GM23338 (cell line): Measurements from ENCODE around the gene ERBB4. TPM values are rescaled to one million over a fixed set of nuclear protein-coding genes. Genes with fewer than 3 reads are reported as not detected.

Experiments used
- ATAC-seq: fragments of 200-7000 bp; cut with Tn5 transposase; 3 replicates; pipeline ENCODE4 v1.9.1; 2020
- DNase-seq: peaks from one replicate; pipeline ENCODE4 v3.0.0-alpha.2; 2015; ENCODE audit warnings: low spot score
- H2AFZ ChIP-seq: fragments of 200-600 bp; sonication (generic); 2 replicates; pipeline ENCODE4 v1.8.0; 2016; ENCODE audit warnings: antibody characterized with exemption, mild to moderate bottlenecking, moderate library complexity
- H3F3A ChIP-seq: fragments of 200-600 bp; sonication (generic); replicated peaks from 2 replicates; pipeline ENCODE4 v1.8.0; 2017; ENCODE audit warnings: antibody characterized with exemption, mixed run types, low read depth
- H3K27ac ChIP-seq: fragments of 200-600 bp; sonication (generic); 2 replicates; pipeline ENCODE4 v1.6.1; 2016; ENCODE audit warnings: low read depth
- H3K27me3 ChIP-seq: fragments of 200-600 bp; sonication (generic); 2 replicates; pipeline ENCODE4 v1.8.0; 2016; ENCODE audit warnings: mild to moderate bottlenecking, mixed run types, moderate library complexity; ENCODE audit not compliant: insufficient read depth
- H3K36me3 ChIP-seq: fragments of 200-600 bp; sonication (generic); 2 replicates; pipeline ENCODE4 v1.8.0; 2016; ENCODE audit warnings: mild to moderate bottlenecking; ENCODE audit not compliant: insufficient read depth
- H3K4me1 ChIP-seq: fragments of 200-600 bp; sonication (generic); 2 replicates; pipeline ENCODE4 v1.8.0; 2016; ENCODE audit warnings: mild to moderate bottlenecking, moderate library complexity; ENCODE audit not compliant: insufficient read depth
- H3K4me2 ChIP-seq: fragments of 200-600 bp; sonication (generic); 2 replicates; pipeline ENCODE4 v1.7.1; 2017; ENCODE audit warnings: mixed run types
- H3K4me3 ChIP-seq: fragments of 200-600 bp; sonication (generic); 2 replicates; pipeline ENCODE4 v1.6.1; 2016; ENCODE audit warnings: mixed run types
- H3K79me2 ChIP-seq: fragments of 200-600 bp; sonication (generic); replicated peaks from 2 replicates; pipeline ENCODE4 v1.8.0; 2017; ENCODE audit warnings: mild to moderate bottlenecking; ENCODE audit not compliant: insufficient read depth
- H3K9me2 ChIP-seq: fragments of 200-600 bp; sonication (generic); 2 replicates; pipeline ENCODE4 v1.8.0; 2017; ENCODE audit not compliant: insufficient read depth
- H4K20me1 ChIP-seq: fragments of 200-600 bp; sonication (generic); replicated peaks from 2 replicates; pipeline ENCODE4 v1.8.0; 2017; ENCODE audit warnings: mild to moderate bottlenecking; ENCODE audit not compliant: insufficient read depth
- H3K27ac Mint-ChIP-seq: 2 replicates; pipeline ENCODE4 v1.8.0; 2020; ENCODE audit warnings: inconsistent platforms, mild to moderate bottlenecking, moderate library complexity, mixed read lengths
- H3K27me3 Mint-ChIP-seq: 3 replicates; pipeline ENCODE4 v1.8.0; 2022; ENCODE audit warnings: low read depth, mild to moderate bottlenecking, moderate library complexity, mixed read lengths, inconsistent platforms; ENCODE audit not compliant: insufficient read depth, poor library complexity
- H3K36me3 Mint-ChIP-seq: 3 replicates; pipeline ENCODE4 v1.8.0; 2021; ENCODE audit warnings: low read depth, mild to moderate bottlenecking, inconsistent platforms, moderate library complexity, mixed read lengths
- H3K4me1 Mint-ChIP-seq: 3 replicates; pipeline ENCODE4 v1.8.0; 2020; ENCODE audit warnings: mild to moderate bottlenecking, inconsistent platforms, mixed read lengths
- H3K4me3 Mint-ChIP-seq: 3 replicates; pipeline ENCODE4 v1.8.0; 2021; ENCODE audit warnings: moderate library complexity, mild to moderate bottlenecking, inconsistent platforms, mixed read lengths
- H3K9me3 Mint-ChIP-seq: 3 replicates; pipeline ENCODE4 v1.8.0; 2020; ENCODE audit warnings: moderate library complexity, mild to moderate bottlenecking, inconsistent platforms, mixed read lengths
- EZH2phosphoT487 ChIP-seq: fragments of 200-600 bp; sonication (generic); IDR thresholded peaks from one replicate; pipeline ENCODE4 v1.8.1; 2018; ENCODE audit warnings: antibody characterized with exemption; ENCODE audit not compliant: unreplicated experiment
- JUNB ChIP-seq: IDR thresholded peaks from one replicate; pipeline ENCODE4 v1.6.1; 2016; ENCODE audit warnings: antibody characterized with exemption; ENCODE audit not compliant: unreplicated experiment
- NANOG ChIP-seq: IDR thresholded peaks from 2 replicates; pipeline ENCODE4 v1.6.1; 2016; ENCODE audit warnings: antibody characterized with exemption, borderline replicate concordance
- POLR2AphosphoS5 ChIP-seq: IDR thresholded peaks from 2 replicates; pipeline ENCODE4 v1.6.1; 2016; ENCODE audit warnings: antibody characterized with exemption, low read depth
- STAT1 ChIP-seq: IDR thresholded peaks from one replicate; pipeline ENCODE4 v1.6.1; 2016; ENCODE audit warnings: antibody characterized with exemption; ENCODE audit not compliant: unreplicated experiment
- ZNF462 ChIP-seq: fragments of 250-450 bp; sonication (Bioruptor Pico); IDR thresholded peaks from 2 replicates; pipeline ENCODE4 v1.5.0; 2020; ENCODE audit warnings: mild to moderate bottlenecking, moderate library complexity
- polyA plus RNA-seq: library from polyadenylated mRNA; unstranded; fragments of >200 nt; fragmentation: Nextera tagmentation; extraction: Ambion mirVana; gene quantifications from 2 replicates; pipeline ENCODE4 v1.2.1, GENCODE V29; 2016
- total RNA-seq: library from RNA; depleted of rRNA; stranded (reverse); fragments of >200 nt; shearing (Covaris generic); gene quantifications from 2 replicates; pipeline ENCODE4 v1.2.3, GENCODE V29; 2014
- TF ChIP-seq, protein P1 (sequence below), 2 experiments: fragments of 200-600 bp in 1 of 2; sonication (generic) in 1 of 2; conservative IDR thresholded peaks; 2 replicates each; pipeline versions ENCODE4 v1.5.1 to v1.6.1; 2016 to 2017; ENCODE audit warnings: antibody characterized with exemption in 2 of 2, low read depth in 2 of 2, mild to moderate bottlenecking in 2 of 2, moderate library complexity in 1 of 2
- TF ChIP-seq, protein P2 (sequence below): IDR thresholded peaks from one replicate; pipeline ENCODE4 v1.6.1; 2018; ENCODE audit warnings: antibody characterized with exemption; ENCODE audit not compliant: unreplicated experiment

The ERBB4 gene
- total and polyA plus RNA-seq, 2 experiments from 2014 or later: 0.73 to 1.1 TPM

DNA sequence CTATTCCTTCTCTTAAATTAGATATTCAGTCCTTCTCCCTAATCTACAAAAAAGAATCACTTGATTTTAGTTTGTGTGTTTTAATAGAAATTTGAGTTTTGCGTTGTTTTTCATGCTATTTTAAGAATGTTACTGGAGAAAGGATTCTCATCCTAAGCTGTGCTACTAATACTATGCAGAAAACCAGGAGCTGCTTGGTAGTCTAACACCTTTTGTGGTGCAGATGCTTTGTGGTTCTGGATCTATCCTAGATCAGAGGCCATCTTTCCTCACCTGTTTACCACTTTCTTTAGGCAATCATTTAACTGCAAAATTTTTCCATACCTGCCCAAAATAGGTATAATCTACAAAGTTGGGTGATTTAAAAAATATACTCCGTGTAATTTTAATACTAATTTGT, 1158.6 kb downstream of the ERBB4 start:
- no peaks in the 10 kb centered on the region for H3K9me3 Mint-ChIP-seq
- Histone ChIP-seq H3K4me3 (no peak overlapping the region), H3K4me2 (no peak overlapping the region), H3K27ac (no peak overlapping the region), H2AFZ (no peak overlapping the region), H3K27me3 (no peaks in the 10 kb centered on the region), H3K79me2 (no peaks in the 10 kb centered on the region), H3K36me3 (no peaks in the 10 kb centered on the region), H4K20me1 (no peaks in the 10 kb centered on the region), H3K9me2 (no peaks in the 10 kb centered on the region; the same call in 1 of the 2 replicates), H3F3A (no peaks in the 10 kb centered on the region), H3K4me1 (no peaks in the 10 kb centered on the region)
- H3K4me1 Mint-ChIP-seq: peaks cover 13% of the 10 kb centered on the region
- TF ChIP-seq, protein P1, sequence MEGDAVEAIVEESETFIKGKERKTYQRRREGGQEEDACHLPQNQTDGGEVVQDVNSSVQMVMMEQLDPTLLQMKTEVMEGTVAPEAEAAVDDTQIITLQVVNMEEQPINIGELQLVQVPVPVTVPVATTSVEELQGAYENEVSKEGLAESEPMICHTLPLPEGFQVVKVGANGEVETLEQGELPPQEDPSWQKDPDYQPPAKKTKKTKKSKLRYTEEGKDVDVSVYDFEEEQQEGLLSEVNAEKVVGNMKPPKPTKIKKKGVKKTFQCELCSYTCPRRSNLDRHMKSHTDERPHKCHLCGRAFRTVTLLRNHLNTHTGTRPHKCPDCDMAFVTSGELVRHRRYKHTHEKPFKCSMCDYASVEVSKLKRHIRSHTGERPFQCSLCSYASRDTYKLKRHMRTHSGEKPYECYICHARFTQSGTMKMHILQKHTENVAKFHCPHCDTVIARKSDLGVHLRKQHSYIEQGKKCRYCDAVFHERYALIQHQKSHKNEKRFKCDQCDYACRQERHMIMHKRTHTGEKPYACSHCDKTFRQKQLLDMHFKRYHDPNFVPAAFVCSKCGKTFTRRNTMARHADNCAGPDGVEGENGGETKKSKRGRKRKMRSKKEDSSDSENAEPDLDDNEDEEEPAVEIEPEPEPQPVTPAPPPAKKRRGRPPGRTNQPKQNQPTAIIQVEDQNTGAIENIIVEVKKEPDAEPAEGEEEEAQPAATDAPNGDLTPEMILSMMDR (conservative IDR thresholded peaks at IDR 0.05; ENCODE audit: low read depth in 2 of 2): no peak
- no peak for TF ChIP-seq EZH2phosphoT487
- peak; percentile 80 for TF ChIP-seq ZNF462 (CRISPR knock-in tag)
- no peak overlapping the region for H3K4me3 Mint-ChIP-seq
- ATAC-seq (peak; percentile 63), DNase-seq (peak; percentile 17)
- no peaks in the 10 kb centered on the region for H3K36me3 Mint-ChIP-seq
- H3K27me3 Mint-ChIP-seq: no peaks in the 10 kb centered on the region
- H3K27ac Mint-ChIP-seq: no peak overlapping the region

GRCh38 chr2:211376410-211376809, 1162.2 kb downstream of the ERBB4 start:
- DNase-seq: no peak
- TF ChIP-seq STAT1 (no peak), NANOG (no peak), POLR2AphosphoS5 (no peak), JUNB (no peak)
- TF ChIP-seq, protein P1 (conservative IDR thresholded peaks at IDR 0.05; ENCODE audit: low read depth in 2 of 2): no peak
- TF ChIP-seq, protein P2, sequence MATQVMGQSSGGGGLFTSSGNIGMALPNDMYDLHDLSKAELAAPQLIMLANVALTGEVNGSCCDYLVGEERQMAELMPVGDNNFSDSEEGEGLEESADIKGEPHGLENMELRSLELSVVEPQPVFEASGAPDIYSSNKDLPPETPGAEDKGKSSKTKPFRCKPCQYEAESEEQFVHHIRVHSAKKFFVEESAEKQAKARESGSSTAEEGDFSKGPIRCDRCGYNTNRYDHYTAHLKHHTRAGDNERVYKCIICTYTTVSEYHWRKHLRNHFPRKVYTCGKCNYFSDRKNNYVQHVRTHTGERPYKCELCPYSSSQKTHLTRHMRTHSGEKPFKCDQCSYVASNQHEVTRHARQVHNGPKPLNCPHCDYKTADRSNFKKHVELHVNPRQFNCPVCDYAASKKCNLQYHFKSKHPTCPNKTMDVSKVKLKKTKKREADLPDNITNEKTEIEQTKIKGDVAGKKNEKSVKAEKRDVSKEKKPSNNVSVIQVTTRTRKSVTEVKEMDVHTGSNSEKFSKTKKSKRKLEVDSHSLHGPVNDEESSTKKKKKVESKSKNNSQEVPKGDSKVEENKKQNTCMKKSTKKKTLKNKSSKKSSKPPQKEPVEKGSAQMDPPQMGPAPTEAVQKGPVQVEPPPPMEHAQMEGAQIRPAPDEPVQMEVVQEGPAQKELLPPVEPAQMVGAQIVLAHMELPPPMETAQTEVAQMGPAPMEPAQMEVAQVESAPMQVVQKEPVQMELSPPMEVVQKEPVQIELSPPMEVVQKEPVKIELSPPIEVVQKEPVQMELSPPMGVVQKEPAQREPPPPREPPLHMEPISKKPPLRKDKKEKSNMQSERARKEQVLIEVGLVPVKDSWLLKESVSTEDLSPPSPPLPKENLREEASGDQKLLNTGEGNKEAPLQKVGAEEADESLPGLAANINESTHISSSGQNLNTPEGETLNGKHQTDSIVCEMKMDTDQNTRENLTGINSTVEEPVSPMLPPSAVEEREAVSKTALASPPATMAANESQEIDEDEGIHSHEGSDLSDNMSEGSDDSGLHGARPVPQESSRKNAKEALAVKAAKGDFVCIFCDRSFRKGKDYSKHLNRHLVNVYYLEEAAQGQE: no peak

More at GRCh38 chr2:211376410-211376809, 1162.2 kb downstream of the ERBB4 start:
- H3K9me2 ChIP-seq: no peaks in the 10 kb centered on the region; the same call in 1 of the 2 replicates
- H3K9me3 Mint-ChIP-seq: no peaks in the 10 kb centered on the region
- no peak overlapping the region for H3K27ac ChIP-seq
- peaks cover 13% of the 10 kb centered on the region for H3K4me1 Mint-ChIP-seq
- H3K27me3 ChIP-seq: no peaks in the 10 kb centered on the region
- H2AFZ ChIP-seq: no peak overlapping the region
- ATAC-seq: no peak
- no peak overlapping the region for H3K4me3 ChIP-seq
- no peaks in the 10 kb centered on the region for H3K27me3 Mint-ChIP-seq
- H3K4me1 ChIP-seq: no peaks in the 10 kb centered on the region
- no peaks in the 10 kb centered on the region for H4K20me1 ChIP-seq
- H3K79me2 ChIP-seq: no peaks in the 10 kb centered on the region
- no peaks in the 10 kb centered on the region for H3K36me3 Mint-ChIP-seq
- H3K4me2 ChIP-seq: no peak overlapping the region
- H3K4me3 Mint-ChIP-seq: no peak overlapping the region
- H3F3A ChIP-seq: no peaks in the 10 kb centered on the region
- H3K27ac Mint-ChIP-seq: no peak overlapping the region
- H3K36me3 ChIP-seq: no peaks in the 10 kb centered on the region
